ENCODE results near the gene HNRNPL. TPM values are rescaled to one million over a fixed set of nuclear protein-coding genes. Genes with fewer than 3 reads are reported as not detected.

The HNRNPL gene
- total and polyA plus RNA-seq, 9 of the 15 experiments (the other 6 are each of a cell fraction or from before 2014, with no cell fraction given) = 39.5 to 610 (median 299) TPM

DNA sequence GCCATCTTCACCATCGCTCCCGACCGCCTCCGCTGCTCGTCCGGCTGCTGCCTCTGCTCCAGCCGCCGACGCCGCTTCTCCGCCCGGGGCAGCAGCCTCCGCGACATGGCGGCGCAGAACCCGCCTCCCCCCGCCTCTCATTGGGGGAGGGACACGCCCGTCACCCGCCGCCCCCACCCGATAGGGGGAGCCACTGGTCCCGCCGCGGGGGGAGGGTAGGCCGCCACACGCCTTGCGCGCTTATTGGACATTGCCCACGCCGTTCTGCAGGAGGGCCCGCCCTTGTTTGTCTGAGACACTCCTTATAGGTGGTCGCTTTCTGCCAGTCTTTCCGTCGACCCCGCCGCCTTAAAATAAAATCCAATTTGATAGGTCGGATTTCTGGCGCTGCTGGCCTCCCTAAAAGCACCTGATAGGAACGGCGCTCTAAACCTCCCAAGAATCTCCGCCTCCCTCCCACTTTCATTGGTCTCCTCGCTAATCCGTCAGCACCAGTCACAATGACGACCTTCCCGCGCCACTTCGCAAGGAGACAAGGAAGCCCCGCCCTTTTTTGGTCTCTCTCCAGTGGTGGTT is at the start of gene HNRNPL (continued):
- TF ChIP-seq, protein P1, sequence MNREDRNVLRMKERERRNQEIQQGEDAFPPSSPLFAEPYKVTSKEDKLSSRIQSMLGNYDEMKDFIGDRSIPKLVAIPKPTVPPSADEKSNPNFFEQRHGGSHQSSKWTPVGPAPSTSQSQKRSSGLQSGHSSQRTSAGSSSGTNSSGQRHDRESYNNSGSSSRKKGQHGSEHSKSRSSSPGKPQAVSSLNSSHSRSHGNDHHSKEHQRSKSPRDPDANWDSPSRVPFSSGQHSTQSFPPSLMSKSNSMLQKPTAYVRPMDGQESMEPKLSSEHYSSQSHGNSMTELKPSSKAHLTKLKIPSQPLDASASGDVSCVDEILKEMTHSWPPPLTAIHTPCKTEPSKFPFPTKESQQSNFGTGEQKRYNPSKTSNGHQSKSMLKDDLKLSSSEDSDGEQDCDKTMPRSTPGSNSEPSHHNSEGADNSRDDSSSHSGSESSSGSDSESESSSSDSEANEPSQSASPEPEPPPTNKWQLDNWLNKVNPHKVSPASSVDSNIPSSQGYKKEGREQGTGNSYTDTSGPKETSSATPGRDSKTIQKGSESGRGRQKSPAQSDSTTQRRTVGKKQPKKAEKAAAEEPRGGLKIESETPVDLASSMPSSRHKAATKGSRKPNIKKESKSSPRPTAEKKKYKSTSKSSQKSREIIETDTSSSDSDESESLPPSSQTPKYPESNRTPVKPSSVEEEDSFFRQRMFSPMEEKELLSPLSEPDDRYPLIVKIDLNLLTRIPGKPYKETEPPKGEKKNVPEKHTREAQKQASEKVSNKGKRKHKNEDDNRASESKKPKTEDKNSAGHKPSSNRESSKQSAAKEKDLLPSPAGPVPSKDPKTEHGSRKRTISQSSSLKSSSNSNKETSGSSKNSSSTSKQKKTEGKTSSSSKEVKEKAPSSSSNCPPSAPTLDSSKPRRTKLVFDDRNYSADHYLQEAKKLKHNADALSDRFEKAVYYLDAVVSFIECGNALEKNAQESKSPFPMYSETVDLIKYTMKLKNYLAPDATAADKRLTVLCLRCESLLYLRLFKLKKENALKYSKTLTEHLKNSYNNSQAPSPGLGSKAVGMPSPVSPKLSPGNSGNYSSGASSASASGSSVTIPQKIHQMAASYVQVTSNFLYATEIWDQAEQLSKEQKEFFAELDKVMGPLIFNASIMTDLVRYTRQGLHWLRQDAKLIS (CRISPR knock-in tag; IDR thresholded peaks at IDR 0.05) = no peak
- TF ChIP-seq, protein P2, sequence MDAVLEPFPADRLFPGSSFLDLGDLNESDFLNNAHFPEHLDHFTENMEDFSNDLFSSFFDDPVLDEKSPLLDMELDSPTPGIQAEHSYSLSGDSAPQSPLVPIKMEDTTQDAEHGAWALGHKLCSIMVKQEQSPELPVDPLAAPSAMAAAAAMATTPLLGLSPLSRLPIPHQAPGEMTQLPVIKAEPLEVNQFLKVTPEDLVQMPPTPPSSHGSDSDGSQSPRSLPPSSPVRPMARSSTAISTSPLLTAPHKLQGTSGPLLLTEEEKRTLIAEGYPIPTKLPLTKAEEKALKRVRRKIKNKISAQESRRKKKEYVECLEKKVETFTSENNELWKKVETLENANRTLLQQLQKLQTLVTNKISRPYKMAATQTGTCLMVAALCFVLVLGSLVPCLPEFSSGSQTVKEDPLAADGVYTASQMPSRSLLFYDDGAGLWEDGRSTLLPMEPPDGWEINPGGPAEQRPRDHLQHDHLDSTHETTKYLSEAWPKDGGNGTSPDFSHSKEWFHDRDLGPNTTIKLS (IDR thresholded peaks at IDR 0.05; ENCODE audit: borderline replicate concordance, low read depth) = peak; percentile 68
- TF ChIP-seq, protein P3, sequence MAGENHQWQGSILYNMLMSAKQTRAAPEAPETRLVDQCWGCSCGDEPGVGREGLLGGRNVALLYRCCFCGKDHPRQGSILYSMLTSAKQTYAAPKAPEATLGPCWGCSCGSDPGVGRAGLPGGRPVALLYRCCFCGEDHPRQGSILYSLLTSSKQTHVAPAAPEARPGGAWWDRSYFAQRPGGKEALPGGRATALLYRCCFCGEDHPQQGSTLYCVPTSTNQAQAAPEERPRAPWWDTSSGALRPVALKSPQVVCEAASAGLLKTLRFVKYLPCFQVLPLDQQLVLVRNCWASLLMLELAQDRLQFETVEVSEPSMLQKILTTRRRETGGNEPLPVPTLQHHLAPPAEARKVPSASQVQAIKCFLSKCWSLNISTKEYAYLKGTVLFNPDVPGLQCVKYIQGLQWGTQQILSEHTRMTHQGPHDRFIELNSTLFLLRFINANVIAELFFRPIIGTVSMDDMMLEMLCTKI (IDR thresholded peaks at IDR 0.05; ENCODE audit: partially characterized antibody) = no peak
- TF ChIP-seq YY1 (IDR thresholded peaks at IDR 0.05; ENCODE audit: borderline replicate concordance in 1 of 3, control insufficient read depth in 1 of 3, extremely low read depth in 1 of 3, insufficient read depth in 3 of 3, insufficient read length in 1 of 3, insufficient replicate concordance in 2 of 3, low read depth in 1 of 3, low read length in 2 of 3) = peak; percentile 63 to 92 (median 90)
- TF ChIP-seq ZNF408 (CRISPR knock-in tag; IDR thresholded peaks at IDR 0.05; ENCODE audit: low read depth) = no peak
- TF ChIP-seq, protein P4, sequence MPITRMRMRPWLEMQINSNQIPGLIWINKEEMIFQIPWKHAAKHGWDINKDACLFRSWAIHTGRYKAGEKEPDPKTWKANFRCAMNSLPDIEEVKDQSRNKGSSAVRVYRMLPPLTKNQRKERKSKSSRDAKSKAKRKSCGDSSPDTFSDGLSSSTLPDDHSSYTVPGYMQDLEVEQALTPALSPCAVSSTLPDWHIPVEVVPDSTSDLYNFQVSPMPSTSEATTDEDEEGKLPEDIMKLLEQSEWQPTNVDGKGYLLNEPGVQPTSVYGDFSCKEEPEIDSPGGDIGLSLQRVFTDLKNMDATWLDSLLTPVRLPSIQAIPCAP (CRISPR knock-in tag; IDR thresholded peaks at IDR 0.05; ENCODE audit: borderline replicate concordance) = no peak
- TF ChIP-seq NEUROD1 (IDR thresholded peaks at IDR 0.05; ENCODE audit: borderline replicate concordance, low read depth, low read length, partially characterized antibody) = peak; percentile 98
- TF ChIP-seq, protein P5, sequence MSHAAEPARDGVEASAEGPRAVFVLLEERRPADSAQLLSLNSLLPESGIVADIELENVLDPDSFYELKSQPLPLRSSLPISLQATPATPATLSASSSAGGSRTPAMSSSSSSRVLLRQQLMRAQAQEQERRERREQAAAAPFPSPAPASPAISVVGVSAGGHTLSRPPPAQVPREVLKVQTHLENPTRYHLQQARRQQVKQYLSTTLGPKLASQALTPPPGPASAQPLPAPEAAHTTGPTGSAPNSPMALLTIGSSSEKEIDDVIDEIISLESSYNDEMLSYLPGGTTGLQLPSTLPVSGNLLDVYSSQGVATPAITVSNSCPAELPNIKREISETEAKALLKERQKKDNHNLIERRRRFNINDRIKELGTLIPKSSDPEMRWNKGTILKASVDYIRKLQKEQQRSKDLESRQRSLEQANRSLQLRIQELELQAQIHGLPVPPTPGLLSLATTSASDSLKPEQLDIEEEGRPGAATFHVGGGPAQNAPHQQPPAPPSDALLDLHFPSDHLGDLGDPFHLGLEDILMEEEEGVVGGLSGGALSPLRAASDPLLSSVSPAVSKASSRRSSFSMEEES (CRISPR knock-in tag; IDR thresholded peaks at IDR 0.05) = no peak
- TF ChIP-seq MYC (IDR thresholded peaks at IDR 0.05; ENCODE audit: low read depth, low read length) = peak; percentile 45
- no peak for TF ChIP-seq MYC (CRISPR knock-in tag; IDR thresholded peaks at IDR 0.05; ENCODE audit: borderline replicate concordance, low read depth)
- no peak for TF ChIP-seq ZFP36 (IDR thresholded peaks at IDR 0.05; ENCODE audit: low read depth, low read length, partially characterized antibody)
- no peak for TF ChIP-seq PHF8 (IDR thresholded peaks at IDR 0.05; ENCODE audit: borderline replicate concordance, low read length)
- TF ChIP-seq CEBPG (CRISPR knock-in tag; IDR thresholded peaks at IDR 0.05) = no peak
- no peak for TF ChIP-seq CEBPG (tag; conservative IDR thresholded peaks at IDR 0.05 in 1 of 2, IDR thresholded peaks at IDR 0.05 in 1 of 2)
- TF ChIP-seq HSF4 (CRISPR knock-in tag; IDR thresholded peaks at IDR 0.05; ENCODE audit: borderline replicate concordance) = no peak
- no peak for TF ChIP-seq ZNF3 (CRISPR knock-in tag; IDR thresholded peaks at IDR 0.05)
